ENCODE measurements around the gene AHNAK.

Gene AHNAK

GRCh38 chr11:62534779-62535545 is 11.6 kb downstream of the AHNAK start:
- DNase-seq, result no peak

DNA sequence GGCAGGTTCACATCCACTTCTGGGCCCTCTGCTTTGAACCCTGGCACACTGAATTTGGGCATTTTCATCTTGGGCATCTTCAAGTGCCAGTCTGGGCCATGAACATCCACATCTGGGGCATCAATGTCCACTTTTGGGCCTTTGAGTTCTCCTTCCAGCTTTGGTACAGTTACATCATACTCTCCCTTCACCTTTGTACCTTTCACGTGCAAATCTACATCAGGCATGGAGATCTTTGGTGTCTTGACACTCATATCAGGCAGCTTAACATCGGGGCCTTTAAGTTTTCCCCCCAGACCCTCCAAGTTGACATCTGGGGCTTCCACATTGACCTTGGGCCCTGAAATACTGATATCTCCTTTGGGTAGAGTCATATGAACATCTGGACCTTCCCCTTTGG is 14.5 kb downstream of the AHNAK start:
- no peak for DNase-seq

- no peak for DNase-seq
These were observed 29.8 kb downstream of the AHNAK start for GRCh38 chr11:62516736-62517371.

- DNase-seq, result no peak
These were observed 32.5 kb downstream of the AHNAK start for GRCh38 chr11:62514151-62514550.

DNA sequence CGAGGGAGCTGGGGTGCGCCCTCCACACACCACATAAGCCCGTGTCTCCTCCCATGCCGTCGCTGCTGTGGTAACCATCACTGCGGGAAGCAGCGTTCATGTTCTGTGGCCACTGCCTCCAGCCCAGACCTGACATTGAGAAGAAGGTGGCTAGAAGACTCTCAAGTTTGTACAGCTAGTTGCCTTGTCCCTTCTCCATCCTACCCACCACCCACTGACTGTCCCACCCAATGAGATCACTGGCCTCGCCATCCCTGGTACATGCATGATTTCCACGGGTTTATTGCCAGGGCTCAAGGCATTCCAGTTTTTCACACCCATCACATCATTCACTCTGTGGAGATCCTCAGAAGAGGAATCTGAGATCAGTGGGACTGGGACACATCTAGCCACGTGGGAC is 33.0 kb downstream of the AHNAK start:
- no peak for DNase-seq

- no peak for DNase-seq
These were observed 33.6 kb downstream of the AHNAK start for GRCh38 chr11:62512961-62513360.

DNA sequence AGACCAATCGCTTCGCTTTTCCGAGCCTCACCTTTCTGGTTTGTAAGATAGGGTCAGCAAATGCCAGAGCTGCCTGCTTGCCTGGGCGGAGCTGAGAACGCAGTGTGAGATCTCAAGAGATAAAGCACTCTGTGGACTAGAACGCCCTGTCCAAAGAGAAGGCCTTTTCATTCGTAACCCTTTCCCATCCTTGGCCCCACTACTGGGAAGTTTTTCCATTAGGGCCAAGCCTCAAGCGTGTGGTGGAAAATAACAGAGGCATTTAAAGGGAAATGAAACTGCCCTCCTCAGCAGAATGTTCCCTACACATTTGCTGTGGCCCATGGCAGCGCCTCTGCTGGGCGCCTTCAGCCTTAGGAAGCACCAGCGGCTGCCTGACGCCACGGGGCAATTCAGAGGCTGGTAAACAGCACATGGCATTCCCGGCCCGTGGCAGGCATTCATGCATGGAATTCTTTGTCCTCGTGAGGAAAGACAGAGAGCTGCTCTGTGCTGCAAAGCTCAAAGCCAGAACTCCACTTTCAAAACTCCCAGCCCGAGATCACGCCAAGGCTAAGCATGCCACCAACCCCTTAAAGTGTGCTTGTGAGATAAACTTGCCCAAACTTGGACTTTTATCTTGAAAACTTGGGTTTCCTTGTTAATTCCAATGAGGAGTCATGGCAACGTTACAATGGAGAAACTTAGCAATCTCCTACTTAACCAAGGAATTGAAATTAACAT is 38.1 kb downstream of the AHNAK start:
- peak; percentile 39 for DNase-seq

DNA sequence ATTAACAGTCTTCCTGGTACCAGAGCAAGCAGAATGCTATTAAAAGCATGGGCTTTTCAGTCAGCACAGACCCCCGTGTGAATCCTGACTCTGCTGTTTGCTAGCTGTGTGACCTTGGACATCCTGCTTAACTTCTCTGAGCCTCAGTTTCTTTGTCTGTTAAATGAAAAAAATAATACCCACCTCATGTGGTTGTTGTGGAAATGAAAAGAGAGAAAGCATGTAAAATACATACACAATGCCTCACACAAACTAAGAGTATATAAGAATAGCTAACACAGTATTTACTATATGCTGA is 39.5 kb downstream of the AHNAK start:
- no peak for DNase-seq

DNA sequence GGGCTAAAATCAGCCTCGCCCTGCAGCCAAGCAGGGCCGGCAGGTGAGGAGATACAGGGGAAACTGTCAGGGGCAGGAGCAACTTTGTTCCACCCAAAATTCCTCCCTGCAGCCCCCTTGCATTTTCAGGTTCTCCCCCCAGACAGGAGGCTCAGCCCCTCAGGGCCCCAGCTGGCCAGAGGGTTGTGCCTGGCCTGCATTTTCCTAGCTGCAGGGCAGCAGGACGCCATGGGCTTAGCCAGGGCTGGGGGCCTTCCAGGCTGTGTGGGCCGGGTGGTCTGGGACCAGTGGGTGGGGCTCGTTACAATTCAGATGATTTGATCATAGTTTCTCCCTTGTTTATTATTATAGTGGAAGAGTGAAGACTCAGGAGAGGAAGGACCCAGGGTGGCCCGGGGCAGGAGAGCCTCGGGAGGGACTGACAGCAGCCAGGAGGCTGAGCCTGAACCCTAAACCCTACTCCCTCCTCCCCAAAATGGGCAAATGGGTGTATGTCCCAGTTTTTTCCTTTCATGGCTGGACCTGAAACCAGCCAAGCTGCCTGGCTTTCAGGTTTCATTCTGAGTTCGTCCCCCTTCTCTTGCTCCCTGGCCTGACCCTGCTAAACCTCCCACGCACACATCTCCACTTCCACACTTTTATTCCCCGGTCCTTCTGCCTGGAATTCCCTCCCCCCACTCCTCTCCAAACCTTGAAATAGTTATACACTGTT is 40.0 kb downstream of the AHNAK start:
- no peak for DNase-seq

DNA sequence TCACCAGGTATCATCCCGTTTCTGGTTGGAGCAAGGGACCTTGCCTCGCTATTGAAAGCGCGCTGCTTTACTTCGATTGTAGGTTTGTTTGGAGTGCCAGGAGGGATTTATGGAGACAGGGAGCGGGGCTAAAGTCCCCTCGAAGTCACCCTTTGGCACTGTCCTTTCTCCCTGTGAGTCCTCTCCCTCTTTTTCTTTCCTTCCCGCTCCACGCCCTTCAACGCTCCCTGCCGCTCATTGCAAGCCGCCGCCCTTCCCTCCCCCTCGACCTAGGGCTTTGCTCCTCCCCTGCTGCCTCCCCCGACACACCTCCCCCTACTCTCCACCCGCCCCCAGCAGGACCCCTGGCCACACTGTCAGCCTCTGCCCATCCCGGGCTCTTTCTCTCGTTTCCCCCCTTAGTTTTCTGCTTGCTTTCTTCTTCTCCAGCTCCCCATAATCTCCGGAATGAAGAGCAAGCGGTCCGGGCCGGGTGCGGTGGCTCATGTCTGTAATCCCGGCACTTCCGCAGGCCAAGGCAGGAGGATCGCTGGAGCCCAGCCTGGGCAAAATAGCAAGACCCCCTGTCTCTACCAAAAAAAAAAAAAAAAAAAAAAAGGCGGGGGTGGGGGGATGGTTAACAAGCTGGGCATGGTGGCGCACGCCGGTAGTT is 41.0 kb downstream of the AHNAK start:
- DNase-seq, result no peak

- no peak for DNase-seq
These were observed 41.6 kb downstream of the AHNAK start for GRCh38 chr11:62505059-62505439.

- no peak for DNase-seq
These were observed 42.2 kb downstream of the AHNAK start for GRCh38 chr11:62504158-62504973.

DNA sequence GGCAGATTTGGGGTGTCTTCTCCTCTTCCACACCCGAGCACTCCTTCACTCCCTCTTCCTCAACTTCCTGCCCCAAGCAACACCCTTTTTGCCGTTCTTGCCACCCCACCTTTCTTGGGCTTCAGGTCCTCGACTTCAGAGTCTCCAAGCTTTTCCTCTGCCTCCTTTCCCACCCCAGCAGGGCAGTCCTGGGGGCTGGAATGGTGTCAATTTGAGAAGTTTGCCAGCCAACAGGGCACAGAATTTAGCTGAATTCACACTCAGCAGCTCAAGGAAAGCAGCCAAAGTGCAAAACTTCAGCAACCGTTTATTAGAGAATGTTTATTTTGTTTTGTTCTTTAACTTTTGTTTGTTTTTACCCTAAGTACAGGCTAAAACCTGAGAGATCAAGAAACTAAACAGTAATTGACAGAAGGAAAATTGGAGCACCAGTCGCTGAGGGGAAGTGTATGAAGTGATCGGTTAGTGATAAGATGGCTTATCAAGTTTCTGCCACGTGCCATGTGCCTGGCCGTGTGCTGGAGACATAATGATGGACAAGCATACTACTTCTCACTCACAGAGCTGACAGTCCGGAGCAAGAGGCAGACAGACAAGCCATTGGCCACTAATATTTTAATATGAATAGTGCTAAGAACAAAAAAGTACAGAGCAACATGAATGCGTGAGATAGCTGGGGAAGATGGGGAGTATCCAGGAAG is 44.4 kb downstream of the AHNAK start:
- no peak for DNase-seq

- DNase-seq, result peak; percentile 26
These were observed 45.1 kb downstream of the AHNAK start for GRCh38 chr11:62501432-62501891.

DNA sequence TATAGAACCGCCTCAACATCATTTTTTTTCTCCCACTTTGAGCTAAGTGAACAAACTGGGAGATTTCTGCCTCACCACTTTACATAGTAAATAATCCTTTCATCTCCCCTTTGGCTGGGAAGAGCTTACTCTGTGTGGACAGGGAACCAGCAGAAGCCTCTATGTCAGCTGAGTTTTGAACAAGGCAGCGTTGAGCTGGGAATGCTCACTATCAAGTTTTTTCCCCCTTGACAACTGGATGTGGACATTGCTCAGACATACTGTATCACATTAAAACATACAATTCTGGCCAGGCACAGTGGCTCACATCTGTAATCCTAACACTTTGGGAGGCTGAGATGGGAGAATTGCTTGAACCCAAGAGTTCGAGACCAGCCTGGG is 46.0 kb downstream of the AHNAK start:
- DNase-seq, result no peak

DNA sequence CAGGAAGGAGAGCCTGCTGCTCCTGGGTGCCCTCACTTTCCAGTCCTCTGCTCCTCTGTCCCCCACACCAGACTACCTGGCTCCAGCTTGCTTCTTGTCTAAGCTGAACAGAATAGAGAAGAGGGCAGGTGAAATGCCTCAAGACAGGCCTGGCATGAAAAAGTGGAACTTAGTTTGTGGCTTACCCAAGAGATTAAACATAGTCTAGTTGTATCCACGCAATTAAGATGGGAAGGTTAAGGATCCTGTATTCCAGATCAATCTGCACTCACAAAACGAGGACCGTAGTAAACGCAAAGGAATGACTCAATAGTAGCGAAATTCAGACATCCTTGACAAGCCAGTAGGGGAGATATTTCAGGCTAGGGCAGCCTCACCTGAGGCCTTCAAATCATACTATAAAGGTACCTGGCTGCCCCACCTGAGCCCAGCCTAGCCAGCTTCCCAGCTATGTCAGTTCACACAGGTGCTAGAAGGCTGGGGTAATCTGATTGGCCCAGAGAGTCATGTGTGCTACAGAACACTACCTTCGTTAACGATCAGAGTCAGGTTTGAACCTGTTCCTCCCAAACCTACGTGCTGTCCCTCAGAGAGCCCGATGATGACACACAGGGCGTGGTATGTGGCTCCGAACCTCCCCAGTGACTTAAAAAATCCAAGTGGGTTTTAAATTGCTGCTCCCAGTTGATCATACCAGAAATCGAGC is 46.5 kb downstream of the AHNAK start:
- DNase-seq, result no peak

GRCh38 chr11:62499311-62499943 is 47.2 kb downstream of the AHNAK start:
- DNase-seq, result peak; percentile 36

GRCh38 chr11:62498492-62499286 is 47.9 kb downstream of the AHNAK start:
- DNase-seq, result no peak

DNA sequence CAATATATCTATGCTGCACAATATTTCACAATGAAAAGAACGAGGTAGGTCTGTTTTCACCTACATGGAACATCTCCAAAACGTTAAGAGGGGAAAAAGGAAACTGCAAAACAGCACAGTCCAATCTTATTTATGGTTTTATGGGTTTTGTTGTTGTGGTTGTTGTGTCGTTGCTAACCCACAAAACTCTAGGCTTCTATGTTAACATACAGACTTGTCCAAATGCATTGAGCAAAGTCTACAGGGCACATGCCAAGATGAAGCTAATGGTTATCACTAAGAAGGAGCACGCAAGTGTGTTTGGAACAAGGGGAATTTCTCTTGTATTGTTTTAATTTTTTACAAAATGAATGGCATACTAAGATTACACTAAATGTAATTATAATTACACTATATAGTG is 48.6 kb downstream of the AHNAK start:
- DNase-seq, result no peak
